GM19193 (cell line): ENCODE results near the gene TRIM42.

ENCODE experiments used
- POLR2A ChIP-seq: IDR thresholded peaks from 4 replicates; pipeline ENCODE4 v1.6.1; 2011; ENCODE audit not compliant: insufficient read depth, insufficient read length; ENCODE audit errors: extremely low read depth

The TRIM42 gene

DNA sequence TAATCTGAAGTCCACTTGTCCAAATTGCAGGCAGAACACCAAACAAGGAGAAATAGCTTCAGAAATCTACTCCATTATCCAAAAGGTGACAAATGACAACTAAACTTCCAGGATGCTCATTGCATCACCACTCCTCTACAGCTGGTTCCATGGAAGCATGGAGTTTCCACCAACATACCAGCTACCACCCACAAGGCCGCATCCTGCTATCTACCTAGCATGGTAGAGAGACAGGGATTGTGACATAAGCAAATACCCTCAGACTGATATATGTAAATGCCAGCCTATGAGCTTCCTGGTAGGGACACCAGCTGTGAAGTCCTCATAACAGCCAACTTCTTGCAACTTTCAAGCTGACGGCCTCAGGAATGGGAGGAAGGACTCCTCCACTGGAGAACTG lies at the start of gene TRIM42:
Gene TRIM42, plus strand, starts transcription at position 301 of the 400 bp plus-strand sequence. CDS start 166 bp downstream, outside the sequence.
- TF ChIP-seq POLR2A: no peak

DNA sequence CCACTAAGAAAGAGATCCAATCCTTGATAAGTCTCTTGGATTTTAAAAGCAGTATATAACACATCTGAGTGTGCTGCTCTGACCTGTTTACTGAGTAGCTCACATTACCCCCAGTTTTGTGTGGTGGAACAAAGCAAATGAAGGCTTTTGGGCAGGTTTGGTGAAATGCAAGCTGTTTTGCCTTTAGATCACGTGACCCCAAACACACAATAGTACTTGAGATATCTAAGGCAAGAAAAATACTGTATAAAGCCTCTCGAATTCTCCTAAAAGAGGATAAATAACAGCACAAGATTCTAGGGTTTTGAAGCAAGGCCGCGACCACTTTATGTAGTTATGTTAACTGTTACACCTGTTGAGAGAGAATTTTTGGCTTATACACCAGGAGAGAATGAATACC lies 49.3 kb upstream of the TRIM42 start:
- TF ChIP-seq POLR2A: no peak

DNA sequence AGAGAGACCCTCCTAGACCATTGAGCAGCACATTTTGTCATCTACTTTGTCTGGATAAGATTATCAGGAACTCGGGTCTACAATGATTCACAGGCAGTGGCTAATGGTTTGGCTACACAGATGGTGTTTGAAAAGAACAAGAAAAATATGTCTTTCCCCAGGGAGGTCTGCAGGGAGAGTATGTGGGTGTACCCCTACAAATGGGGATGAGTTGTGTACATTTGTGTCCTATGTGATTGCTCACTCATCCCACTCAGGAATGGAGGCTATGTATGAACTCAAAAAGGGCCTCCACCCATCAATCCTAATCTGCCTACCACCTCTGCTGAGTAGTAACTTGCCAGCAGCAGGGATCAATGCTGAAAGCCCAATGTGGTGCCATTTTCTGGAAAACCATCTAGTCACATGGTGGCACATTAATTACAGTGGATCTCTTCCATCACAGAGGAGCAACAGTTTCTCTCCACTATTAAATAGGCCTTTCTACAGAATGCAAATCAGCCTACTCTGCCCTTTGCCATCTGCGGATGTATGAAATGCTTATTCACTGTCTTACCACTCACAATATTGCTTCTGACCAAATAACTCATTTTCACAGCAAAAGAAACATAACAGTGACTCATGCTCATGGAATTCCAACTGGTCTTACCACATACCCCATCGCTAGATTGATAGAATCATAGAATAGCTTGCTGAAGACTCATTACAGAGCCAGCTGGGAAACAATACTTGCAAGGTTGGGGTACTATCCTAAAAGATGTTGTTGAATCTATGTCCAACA lies 48.3 kb upstream of the TRIM42 start:
- TF ChIP-seq POLR2A: no peak

DNA sequence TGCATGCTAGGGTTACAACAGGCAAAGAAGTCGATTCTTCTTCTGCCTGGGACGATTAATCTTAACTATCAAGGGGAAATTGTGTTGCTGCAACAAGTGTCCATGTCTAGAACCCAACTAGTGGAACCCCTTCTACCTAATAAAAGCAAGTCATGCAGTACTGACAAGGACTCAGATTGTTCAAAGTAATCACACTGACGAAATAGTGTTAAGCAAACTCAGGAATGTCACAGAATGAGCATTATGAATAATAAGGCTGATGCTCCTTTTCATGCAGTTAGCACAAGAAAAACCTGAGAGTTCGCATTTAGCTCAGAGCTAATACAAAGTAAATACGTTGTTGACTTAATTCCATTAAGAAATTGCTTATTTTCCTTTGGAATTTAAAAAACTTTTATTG lies 47.5 kb upstream of the TRIM42 start:
- no peak for TF ChIP-seq POLR2A

DNA sequence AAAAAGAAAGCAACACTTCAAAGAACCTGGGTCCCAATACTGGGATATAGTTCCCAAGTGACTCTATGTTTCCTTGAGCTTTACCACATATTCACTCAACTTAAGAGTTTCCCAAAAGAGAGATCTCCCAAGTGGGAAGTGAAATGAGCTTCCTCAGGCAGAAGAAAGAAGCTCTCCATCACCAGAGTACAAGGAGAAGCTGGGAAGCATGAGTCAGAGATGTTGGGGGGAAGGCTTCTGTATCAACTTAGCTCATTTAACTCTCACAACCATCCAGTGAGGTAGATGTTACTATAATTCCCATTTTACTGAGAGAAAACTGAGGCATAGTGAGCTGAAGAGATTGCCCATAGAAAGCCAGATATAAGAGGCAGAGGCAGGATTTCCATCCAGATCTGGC lies 47.0 kb upstream of the TRIM42 start:
- no peak for TF ChIP-seq POLR2A

GRCh38 chr3:140635276-140635675 lies 42.6 kb upstream of the TRIM42 start:
- TF ChIP-seq POLR2A: no peak

GRCh38 chr3:140636406-140637138 lies 41.3 kb upstream of the TRIM42 start:
- no peak for TF ChIP-seq POLR2A

GRCh38 chr3:140651287-140651686 lies 26.6 kb upstream of the TRIM42 start:
- TF ChIP-seq POLR2A: no peak

GRCh38 chr3:140655678-140656077 lies 22.2 kb upstream of the TRIM42 start:
- TF ChIP-seq POLR2A: no peak

DNA sequence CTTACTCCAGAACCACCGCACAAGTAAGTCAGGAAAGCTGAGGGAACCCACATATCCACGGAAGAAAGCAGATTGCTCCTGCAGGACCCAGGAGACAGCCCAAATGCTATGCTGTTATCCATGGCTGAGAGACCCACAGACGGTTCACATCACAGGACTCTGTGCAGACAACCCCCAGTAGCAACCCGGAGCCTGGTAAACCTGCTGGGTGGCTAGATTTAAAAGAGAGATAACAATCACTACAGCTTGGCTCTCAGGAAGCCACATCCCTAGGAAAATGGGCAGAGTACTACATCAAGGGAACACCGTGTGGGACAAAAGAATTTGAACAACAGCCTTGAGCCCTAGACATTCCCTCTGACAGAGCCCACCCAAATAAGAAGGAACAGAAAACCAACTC lies 13.8 kb upstream of the TRIM42 start:
- no peak for TF ChIP-seq POLR2A

GRCh38 chr3:140682586-140682985 lies 4.7 kb downstream of the TRIM42 start:
- no peak for TF ChIP-seq POLR2A

GRCh38 chr3:140686128-140686527 lies 8.3 kb downstream of the TRIM42 start:
- TF ChIP-seq POLR2A: no peak

GRCh38 chr3:140686948-140687347 lies 9.1 kb downstream of the TRIM42 start:
- no peak for TF ChIP-seq POLR2A

DNA sequence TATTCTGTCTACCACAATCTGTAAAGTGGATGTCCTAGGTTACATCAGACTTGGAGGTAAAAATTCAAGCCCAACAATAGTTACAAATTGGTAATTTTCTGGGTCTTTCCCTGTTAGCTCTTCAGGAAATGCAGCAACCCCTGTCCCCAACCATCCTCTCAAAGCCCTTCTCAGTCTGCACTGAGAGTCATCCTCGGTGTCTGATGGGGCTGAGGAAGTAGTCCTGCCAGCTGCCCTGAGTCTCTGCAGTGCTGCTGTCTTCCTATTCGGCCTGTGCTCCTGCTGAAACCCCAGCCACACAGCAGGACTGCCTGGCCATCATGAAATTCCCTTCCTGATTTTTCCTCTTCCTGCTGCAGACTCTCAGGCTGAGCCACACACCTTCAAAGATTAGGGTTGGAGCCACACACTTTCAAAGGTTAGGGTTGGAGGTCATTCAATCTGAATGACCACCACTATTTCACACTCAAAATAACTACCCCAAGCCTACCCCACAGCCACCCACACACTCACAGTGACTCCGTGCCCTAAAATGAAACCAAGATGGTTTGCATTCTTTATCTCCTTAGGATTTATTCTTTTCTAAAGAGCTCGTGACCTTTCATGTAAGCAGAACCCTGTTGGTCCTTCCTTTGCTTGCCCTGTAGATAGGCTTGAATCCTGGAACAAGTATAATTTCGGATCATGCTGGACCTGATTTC lies 17.6 kb downstream of the TRIM42 start:
- TF ChIP-seq POLR2A: no peak

DNA sequence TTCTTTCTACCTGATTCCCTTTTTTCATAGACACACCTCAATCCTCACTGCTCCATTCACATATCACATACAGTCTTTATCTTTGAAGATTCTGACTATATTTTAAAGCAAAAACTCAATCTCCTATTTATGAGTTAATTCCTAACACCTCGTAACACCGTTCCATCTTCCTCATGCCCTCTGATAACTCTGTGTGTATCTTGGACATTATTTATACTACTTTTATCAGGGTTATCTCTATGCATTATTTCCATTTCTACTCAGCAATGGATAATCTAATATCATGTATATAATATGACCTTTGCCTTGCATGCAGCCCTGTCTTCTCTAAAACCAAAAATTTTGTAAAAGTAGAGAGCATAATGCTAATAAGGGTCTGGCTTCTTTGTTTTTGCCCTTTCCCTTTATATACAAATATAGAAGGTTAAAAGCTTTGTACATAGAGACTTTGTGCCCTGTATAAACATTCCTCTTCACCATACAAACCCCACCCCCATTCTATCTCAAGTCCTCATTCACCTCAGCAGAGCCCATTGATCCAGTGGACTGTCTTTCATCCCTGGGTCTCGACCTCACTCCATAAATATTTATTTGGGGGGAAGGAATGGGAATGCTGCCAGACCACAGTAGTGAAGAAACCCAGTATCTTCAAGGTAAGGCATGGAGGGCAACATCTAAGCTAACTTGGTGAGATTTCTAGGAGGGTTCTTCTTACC lies 21.8 kb downstream of the TRIM42 start:
- TF ChIP-seq POLR2A: no peak
